ENCODE data around the gene GRID1. TPM values are rescaled to one million over a fixed set of nuclear protein-coding genes. Genes with fewer than 3 reads are reported as not detected.

GRID1 gene
- total RNA-seq, 1 experiment from 2014 or later, result 0.37 TPM

GRCh38 chr10:86215712-86216111, 150.9 kb downstream of the GRID1 start (continued):
- TF ChIP-seq PRDM15 (CRISPR knock-in tag; IDR thresholded peaks at IDR 0.05), result no peak
- TF ChIP-seq ZNF263 (CRISPR knock-in tag; IDR thresholded peaks at IDR 0.05; ENCODE audit: low read depth), result no peak

GRCh38 chr10:86215046-86215445, 151.5 kb downstream of the GRID1 start:
- Mint-ChIP-seq H3K9me3 (peaks cover 8% of the 10 kb centered on the region; the same call in 1 of the 2 replicates), H3K27ac (no peak overlapping the region), H3K36me3 (no peaks in the 10 kb centered on the region), H3K27me3 (ENCODE audit: low read depth) (no peaks in the 10 kb centered on the region), H3K4me3 (no peak overlapping the region), H3K4me1 (no peaks in the 10 kb centered on the region)
- ATAC-seq, result no peak
- ChIA-PET POLR2A (no interaction called here), CTCF (no interaction called here)
- no peak for DNase-seq (ENCODE audit: low spot score)
- no peak for TF ChIP-seq ZNF281 (CRISPR knock-in tag; IDR thresholded peaks at IDR 0.05)
- no peak for TF ChIP-seq ZNF138 (CRISPR knock-in tag; conservative IDR thresholded peaks at IDR 0.05)
- no peak for TF ChIP-seq STAT6 (CRISPR knock-in tag; conservative IDR thresholded peaks at IDR 0.05; ENCODE audit: low read depth)
- no peak for TF ChIP-seq IRF1 (CRISPR knock-in tag; IDR thresholded peaks at IDR 0.05)
- TF ChIP-seq NFYB (CRISPR knock-in tag; conservative IDR thresholded peaks at IDR 0.05; ENCODE audit: low read depth), result no peak
- no peak for TF ChIP-seq CREB1 (CRISPR knock-in tag; IDR thresholded peaks at IDR 0.05)
- no peak for TF ChIP-seq E2F4 (CRISPR knock-in tag; IDR thresholded peaks at IDR 0.05; ENCODE audit: borderline replicate concordance, low read depth)
- no peak for TF ChIP-seq PRDM15 (CRISPR knock-in tag; IDR thresholded peaks at IDR 0.05)
- TF ChIP-seq MLX (CRISPR knock-in tag; IDR thresholded peaks at IDR 0.05), result no peak

Data from WTC11 (cell line).